Measurements from ENCODE around the gene LRRC26.

LRRC26 gene

DNA sequence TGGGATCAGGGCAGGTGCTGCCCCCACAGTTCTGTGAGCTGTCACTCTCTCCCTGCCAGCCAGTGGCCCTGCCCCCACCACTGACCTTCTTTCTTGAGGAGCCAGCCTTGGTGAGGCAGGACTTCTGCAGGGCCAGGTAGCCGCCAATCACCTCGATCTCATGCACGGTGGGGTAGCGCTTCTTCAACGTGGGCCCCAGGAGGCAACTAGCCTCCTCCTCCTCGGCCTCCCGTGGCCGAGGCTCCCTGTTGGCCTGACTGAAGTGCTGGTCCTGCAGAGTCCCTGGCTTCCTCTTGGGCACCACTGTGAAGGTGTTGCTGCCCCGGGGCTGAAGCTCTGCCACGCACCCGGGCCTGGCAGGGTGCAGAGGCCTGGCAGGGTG is 29.0 kb upstream of the LRRC26 start:
- FAIRE-seq: no peak

DNA sequence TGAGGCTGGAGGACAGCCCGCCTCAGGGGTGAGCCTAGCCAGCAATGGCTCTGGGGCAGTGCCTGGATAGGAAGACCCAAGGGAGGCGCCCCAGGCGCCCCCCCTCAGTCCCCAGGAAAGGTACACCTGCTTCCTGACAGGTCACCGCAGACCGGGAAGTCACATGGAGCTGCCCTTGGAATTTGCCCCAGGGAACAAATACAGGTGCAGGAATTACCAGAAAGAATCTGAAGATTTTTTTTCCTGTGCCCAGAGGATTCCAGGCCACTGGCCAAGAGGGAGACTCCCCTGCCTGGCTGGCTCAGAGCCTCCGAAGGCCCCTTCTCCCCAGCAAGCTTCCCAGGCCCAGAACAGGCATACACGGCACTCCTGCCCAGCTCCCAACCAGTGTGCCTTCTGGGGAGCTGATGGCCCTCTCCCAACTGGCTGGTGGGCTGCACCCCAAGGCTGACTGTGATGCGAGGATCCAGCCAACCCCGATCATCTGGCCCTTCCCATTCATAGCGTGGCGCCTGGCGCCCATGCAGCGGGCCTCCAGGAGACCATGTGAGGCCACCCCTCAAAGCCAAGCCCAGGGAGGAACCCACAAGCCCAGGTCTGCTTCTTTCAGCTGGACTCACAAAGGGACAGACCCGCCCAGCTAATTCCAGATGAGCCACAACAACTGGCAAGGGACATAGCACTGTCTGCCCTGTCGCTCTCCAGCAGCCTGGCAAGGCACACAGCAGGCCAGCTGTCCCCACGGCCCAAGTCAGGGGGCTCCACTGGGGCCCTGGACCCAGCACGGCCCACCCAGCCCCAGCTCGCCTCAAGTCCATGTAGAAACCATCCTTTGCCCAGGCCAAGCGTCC is 28.4 kb upstream of the LRRC26 start:
- FAIRE-seq: no peak

- no peak for FAIRE-seq
These were observed 25.8 kb upstream of the LRRC26 start for GRCh38 chr9:137195525-137196220.

- FAIRE-seq: no peak
These were observed 25.1 kb upstream of the LRRC26 start for GRCh38 chr9:137194909-137195308.

DNA sequence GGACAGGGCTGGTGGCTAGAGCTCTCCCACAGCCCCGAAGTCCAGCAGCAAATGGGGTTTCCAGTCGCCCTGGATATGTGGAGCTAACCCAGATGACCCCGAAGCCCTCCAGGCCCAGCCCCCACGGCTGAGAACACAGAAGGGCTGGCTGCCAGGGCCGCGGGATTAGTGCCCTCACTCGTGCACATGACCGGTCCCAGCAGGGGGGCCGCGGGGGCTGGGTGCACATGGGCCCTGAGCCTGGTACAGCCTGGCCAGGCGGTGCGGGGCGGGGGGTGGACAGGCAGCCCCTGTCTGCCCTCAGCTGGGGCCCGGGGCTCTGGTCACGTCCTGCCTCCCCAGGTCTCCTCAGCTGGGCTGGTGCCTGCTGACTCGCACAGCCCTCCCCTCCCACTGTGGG is 24.5 kb upstream of the LRRC26 start:
- FAIRE-seq: no peak

GRCh38 chr9:137193771-137194170 is 23.9 kb upstream of the LRRC26 start:
- FAIRE-seq: no peak

DNA sequence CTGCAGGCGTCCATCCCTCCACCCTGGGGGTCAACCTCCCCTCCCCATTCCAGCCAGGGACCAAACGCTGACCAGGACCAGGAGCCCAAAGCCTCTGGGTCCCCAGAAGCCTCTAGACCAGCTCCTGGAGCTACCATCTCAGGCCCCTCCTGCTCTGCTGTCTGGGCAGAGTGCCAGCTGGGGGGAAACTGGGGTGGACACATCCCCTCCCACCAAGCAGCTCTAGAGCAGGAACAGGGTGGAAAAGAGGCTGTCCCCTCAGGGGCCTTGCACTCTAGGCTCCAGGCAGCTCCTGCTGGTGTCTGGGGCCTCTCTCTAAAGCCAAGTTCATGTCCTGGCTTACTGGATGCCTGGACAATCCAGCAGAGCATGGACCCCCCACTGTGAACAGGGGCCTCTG is 23.0 kb upstream of the LRRC26 start:
- no peak for FAIRE-seq

DNA sequence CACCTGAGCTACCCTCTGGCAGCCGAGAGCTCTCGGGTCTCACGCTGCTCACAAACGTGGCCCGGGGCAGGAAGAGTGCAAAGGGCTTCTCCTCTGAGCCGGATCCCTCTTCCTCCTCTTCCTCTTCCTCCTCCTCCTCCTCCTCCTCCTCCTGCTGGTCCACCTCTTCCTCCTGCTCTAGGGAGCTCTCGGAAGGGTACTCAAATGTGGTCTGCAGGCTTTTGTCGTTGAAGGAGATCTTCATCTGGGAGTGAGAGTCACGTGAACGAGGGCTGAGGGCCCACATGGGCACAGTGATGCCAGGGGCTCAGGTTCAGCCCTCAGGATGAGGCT is 22.6 kb upstream of the LRRC26 start:
- no peak for FAIRE-seq

- no peak for FAIRE-seq
These were observed 22.0 kb upstream of the LRRC26 start for GRCh38 chr9:137191691-137192447.

DNA sequence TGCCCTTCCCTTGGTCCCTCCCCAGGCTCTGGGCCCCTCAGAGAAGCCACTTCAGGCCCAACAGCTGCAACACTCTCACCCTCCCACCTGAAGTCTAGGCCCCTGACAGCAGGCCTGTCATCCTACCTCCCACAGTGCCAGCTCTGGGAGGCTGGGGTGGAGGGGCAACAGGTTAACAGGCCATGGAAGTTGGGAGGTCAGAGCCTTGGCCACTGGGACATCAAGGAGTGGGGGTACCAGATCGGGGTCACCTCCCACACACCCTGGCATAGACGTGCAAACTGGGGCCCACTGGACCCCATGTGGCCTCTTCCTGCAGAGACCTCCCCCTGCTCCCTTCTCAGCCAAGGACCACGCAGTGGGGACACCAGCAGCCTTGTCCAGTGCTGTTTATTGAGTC is 21.4 kb upstream of the LRRC26 start:
- no peak for FAIRE-seq

DNA sequence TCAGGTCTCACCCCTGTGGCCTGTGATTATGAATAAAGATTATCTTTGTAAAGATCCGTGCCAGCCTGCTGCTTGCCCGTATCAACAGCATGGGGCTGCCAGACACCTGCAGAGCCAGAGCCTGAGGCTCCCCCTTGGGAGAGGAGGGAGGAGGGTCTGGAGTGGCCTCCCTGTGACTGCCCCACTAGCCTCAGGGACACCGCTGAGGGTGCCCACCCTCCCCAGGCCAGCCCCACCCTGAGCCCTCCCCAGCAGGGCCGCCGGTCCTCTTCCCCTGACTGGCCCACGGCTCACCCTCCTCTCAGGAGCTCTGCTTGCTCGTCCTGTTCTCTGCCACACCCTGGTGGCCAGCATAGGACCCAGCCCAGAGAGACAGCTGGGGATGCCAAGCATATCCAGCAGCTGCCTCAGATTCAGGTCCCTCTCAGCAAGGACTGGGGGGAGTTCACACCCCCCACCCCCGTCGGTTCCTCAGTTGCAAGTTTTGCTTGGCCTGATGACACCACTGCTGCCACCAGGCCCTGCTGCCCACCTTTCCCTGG is 20.5 kb upstream of the LRRC26 start:
- no peak for FAIRE-seq

- no peak for FAIRE-seq
These were observed 19.7 kb upstream of the LRRC26 start for GRCh38 chr9:137189297-137190295.

- no peak for FAIRE-seq
These were observed 18.8 kb upstream of the LRRC26 start, which contains the start of the genes ANAPC2 and SSNA1 for GRCh38 chr9:137188490-137189296. Gene ANAPC2 (minus strand): TSS chr9:137188560. CDS start chr9:137188532, 28 bp downstream. Gene SSNA1 (plus strand): TSS chr9:137188676. CDS start chr9:137188727, 51 bp downstream.

DNA sequence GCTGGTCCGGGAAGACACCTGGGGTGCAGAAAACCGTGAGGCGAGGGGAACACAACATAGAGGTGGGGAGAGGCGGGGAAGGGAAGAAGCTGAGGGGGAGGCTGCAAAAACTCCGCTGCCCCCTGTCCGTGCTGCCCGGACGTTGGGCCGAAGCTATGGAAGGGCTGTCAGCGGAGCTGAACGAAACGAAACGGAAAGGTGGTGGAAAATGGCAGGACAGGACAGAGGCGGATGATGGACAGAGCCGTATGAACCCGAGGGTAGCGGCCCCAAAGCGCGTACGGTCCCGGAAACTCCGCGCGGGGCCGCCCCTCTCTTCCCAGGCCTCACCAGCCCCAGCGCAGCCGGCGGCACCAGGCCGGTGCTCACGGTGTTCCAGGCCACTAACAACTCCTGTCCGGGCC is 18.2 kb upstream of the LRRC26 start:
- no peak for FAIRE-seq

DNA sequence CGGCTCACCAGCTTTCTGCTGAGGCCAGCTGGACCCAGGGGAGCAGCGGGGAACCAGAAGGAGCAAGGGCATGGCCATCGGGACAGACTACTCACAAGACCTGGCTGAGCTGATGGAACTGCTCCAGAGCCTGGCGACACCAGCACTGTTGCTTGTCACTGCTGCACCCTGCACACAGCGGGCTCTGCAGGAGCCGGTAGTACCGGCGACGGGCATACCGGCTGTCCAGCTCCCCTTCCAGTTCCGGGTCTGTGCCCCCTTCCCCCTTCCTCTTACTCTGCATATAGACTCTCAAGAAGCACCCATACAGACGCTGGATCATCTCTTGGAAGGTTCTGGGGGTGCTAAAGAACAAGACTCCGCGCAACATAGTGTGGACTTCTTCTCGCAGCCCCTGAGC is 17.5 kb upstream of the LRRC26 start:
- FAIRE-seq: no peak

DNA sequence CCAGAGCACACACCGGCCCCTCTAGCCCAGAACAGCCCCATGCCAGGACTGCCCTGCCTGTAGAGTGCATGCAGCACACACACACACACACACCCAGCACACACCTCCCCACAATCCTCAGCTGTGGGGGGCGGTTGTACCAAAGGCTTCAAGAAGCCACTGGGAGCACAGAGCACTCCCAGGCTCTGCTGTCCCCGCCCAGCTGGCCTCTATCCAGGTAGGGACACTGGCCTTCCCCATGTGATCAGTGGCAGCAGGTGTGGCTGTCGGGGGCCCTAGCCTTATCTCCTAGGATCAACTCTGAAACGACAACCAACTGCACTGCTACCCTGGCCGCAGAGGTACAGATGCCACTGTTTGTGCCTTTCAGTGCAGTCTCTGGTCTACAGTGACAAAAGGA is 16.5 kb upstream of the LRRC26 start:
- FAIRE-seq: no peak

DNA sequence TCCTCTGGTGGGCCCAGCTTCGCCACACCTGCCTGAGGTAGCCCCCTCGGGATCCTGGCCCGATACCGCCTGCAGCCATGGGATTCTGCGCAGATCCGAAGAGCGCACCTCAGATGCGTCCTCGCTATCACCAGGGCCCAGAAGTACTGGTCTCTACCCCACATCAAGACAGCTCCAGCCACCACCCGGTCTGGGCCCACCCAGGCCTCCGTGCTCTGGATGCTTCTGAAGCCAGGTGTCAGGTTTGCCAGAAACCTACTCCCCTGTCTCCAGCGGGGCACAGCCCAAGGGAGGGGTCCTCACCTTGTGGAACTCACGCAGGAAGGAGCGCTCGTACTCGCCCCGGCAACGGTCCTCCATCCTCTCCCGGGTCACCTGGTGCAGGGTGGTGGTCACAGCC is 16.1 kb upstream of the LRRC26 start:
- FAIRE-seq: no peak

GRCh38 chr9:137184881-137185660 is 15.2 kb upstream of the LRRC26 start:
- no peak for FAIRE-seq

- FAIRE-seq: no peak
These were observed 14.2 kb upstream of the LRRC26 start for GRCh38 chr9:137183980-137184595.

- FAIRE-seq: no peak
These were observed 13.0 kb upstream of the LRRC26 start for GRCh38 chr9:137182836-137183235.

All from colon (tissue), 2 donors.